ENCODE measurements around the gene PDLIM4.

GRCh38 chr5:132305420-132305819 is 47.9 kb downstream of the PDLIM4 start:
- TF ChIP-seq CTCF (IDR thresholded peaks at IDR 0.05): no peak
- TF ChIP-seq POLR2A (IDR thresholded peaks at IDR 0.05): no peak
